Stomach (tissue), 4 donors: Measurements from ENCODE around the gene PLPP4.

Experiments
- CTCF ChIP-seq, 7 experiments: fragments of 450-650 bp in 4 of 7; fragments of 200-600 bp in 3 of 7; sonication (generic) in 3 of 7; IDR thresholded peaks; one replicate each; pipeline ENCODE4 v1.5.1; 2016 to 2019; ENCODE audit warnings: antibody characterized with exemption in 7 of 7, control low read depth in 2 of 7, mild to moderate bottlenecking in 1 of 7
- POLR2A ChIP-seq, 4 donors: fragments of 450-650 bp; IDR thresholded peaks; one replicate each; pipeline ENCODE4 v1.6.1; 2016; ENCODE audit warnings: antibody characterized with exemption in 4 of 4, control low read depth in 2 of 4, mild to moderate bottlenecking in 1 of 4, moderate library complexity in 1 of 4
- POLR2AphosphoS5 ChIP-seq, 3 donors: sonication (generic); formaldehyde crosslinking; IDR thresholded peaks; one replicate each; pipeline ENCODE4 v1.6.1; 2016; ENCODE audit warnings: antibody characterized with exemption in 3 of 3

- TF ChIP-seq CTCF (IDR thresholded peaks at IDR 0.05) (no peak), POLR2A (IDR thresholded peaks at IDR 0.05) (no peak), POLR2AphosphoS5 (IDR thresholded peaks at IDR 0.05) (no peak)
Measured at GRCh38 chr10:120612756-120613155, 155.7 kb downstream of the PLPP4 start.
